Panc1 (cell line): ENCODE results near the gene LPIN2. TPM values are rescaled to one million over a fixed set of nuclear protein-coding genes. Genes with fewer than 3 reads are reported as not detected.

Experiments
- ATAC-seq: fragments of 200-7000 bp; cut with Tn5 transposase; 2 replicates; pipeline ENCODE4 v1.9.1; 2020; ENCODE audit warnings: mild to moderate bottlenecking, moderate library complexity
- BruUV-seq: library from RNA; stranded (reverse); fragments of 400-500 nt; replicated peaks from 2 replicates; lab custom pipeline; 2021; lab: Mats Ljungman, UMichigan
- CTCF ChIA-PET: fragments of 300-600 bp; sonication (Branson Sonifier 250); formaldehyde crosslinking; loops from one replicate; lab custom pipeline; 2022; ENCODE audit warnings: antibody characterized with exemption; lab: Charles Lee
- POLR2A ChIA-PET: fragments of 300-600 bp; sonication (Branson Sonifier 250); formaldehyde crosslinking; loops from one replicate; lab custom pipeline; 2022; ENCODE audit warnings: antibody characterized with exemption; lab: Charles Lee
- DNase-seq: peaks from one replicate; pipeline ENCODE4 v3.0.0-alpha.2; 2010; ENCODE audit warnings: low read depth, low spot score
- H3K27ac ChIP-seq: 2 replicates; pipeline ENCODE4 v1.5.1; 2011; ENCODE audit warnings: mild to moderate bottlenecking, low read length, inconsistent platforms
- H3K27me3 ChIP-seq: fragments of 200-500 bp; sonication (Bioruptor generic); 2 replicates; pipeline ENCODE4 v1.6.0; 2014; ENCODE audit warnings: low read length, inconsistent platforms; ENCODE audit not compliant: control insufficient read depth, insufficient read depth
- H3K36me3 ChIP-seq: fragments of 200-500 bp; sonication (Bioruptor generic); 2 replicates; pipeline ENCODE4 v1.5.1; 2014; ENCODE audit warnings: inconsistent platforms, mild to moderate bottlenecking, low read length, moderate library complexity; ENCODE audit not compliant: control insufficient read depth, insufficient read depth
- H3K4me1 ChIP-seq: 2 replicates; pipeline ENCODE4 v1.5.1; 2011; ENCODE audit warnings: inconsistent platforms, mild to moderate bottlenecking, low read length, moderate library complexity; ENCODE audit not compliant: control insufficient read depth, insufficient read depth
- H3K4me3 ChIP-seq, 2 experiments: 2 replicates each; pipeline ENCODE4 v1.5.1; 2011 to 2012; ENCODE audit warnings: low read depth in 2 of 2, low read length in 2 of 2, mild to moderate bottlenecking in 2 of 2, inconsistent platforms in 1 of 2, moderate library complexity in 1 of 2
- H3K9me3 ChIP-seq: fragments of 200-500 bp; sonication (Bioruptor generic); 2 replicates; pipeline ENCODE4 v1.5.1; 2014; ENCODE audit warnings: low read depth, mild to moderate bottlenecking, inconsistent platforms, low read length, moderate library complexity; ENCODE audit not compliant: control insufficient read depth, insufficient read depth
- CTCF ChIP-seq: fragments of 450-650 bp; IDR thresholded peaks from 2 replicates; pipeline ENCODE4 v1.5.1; 2017; ENCODE audit warnings: mild to moderate bottlenecking
- POLR2AphosphoS5 ChIP-seq: IDR thresholded peaks from 2 replicates; pipeline ENCODE4 v1.6.1; 2012; ENCODE audit warnings: mild to moderate bottlenecking, low read depth, low read length, moderate library complexity
- REST ChIP-seq, 2 experiments: IDR thresholded peaks; 2 replicates each; pipeline ENCODE4 v1.6.1; 2011 to 2012; ENCODE audit warnings: low read depth in 2 of 2, control low read depth in 1 of 2, low read length in 1 of 2, mild to moderate bottlenecking in 1 of 2, moderate library complexity in 1 of 2; ENCODE audit not compliant: insufficient read depth in 1 of 2
- SIN3A ChIP-seq: IDR thresholded peaks from 2 replicates; pipeline ENCODE4 v1.6.1; 2012; ENCODE audit warnings: low read depth, mild to moderate bottlenecking, low read length, moderate library complexity, borderline replicate concordance; ENCODE audit not compliant: insufficient read depth
- TCF7L2 ChIP-seq: IDR thresholded peaks from 2 replicates; pipeline ENCODE4 v1.6.1; 2011; ENCODE audit warnings: mild to moderate bottlenecking, low read depth, low read length, inconsistent platforms
- in situ Hi-C: cut with HindIII; loops from 2 replicates; pipeline ENCODE4 v1.10.0; 2016; ENCODE audit warnings: low sequenced_read_pairs, low pct_unique_long_range_greater_than_20kb
- intact Hi-C: fragments of 100-400 bp; cut with micrococcal nuclease; formaldehyde crosslinking; loops from one replicate; pipeline ENCODE4 v1.10.0; 2022; ENCODE audit not compliant: unreplicated experiment
- total RNA-seq: library from RNA; stranded (reverse); gene quantifications from one replicate; pipeline ENCODE4 v1.2.1, GENCODE V29; 2021; ENCODE audit not compliant: unreplicated experiment

LPIN2 gene
- total RNA-seq, 1 experiment from 2014 or later: 38.3 TPM

- ATAC-seq (no peak), DNase-seq (no peak)
- intact Hi-C loops (no loop called here), in situ Hi-C loops (no loop called here)
- Histone ChIP-seq H3K27me3 (no peaks in the 10 kb centered on the region), H3K9me3 (no peaks in the 10 kb centered on the region; the same call in 1 of the 2 replicates), H3K36me3 (no peaks in the 10 kb centered on the region), H3K4me3 (no peak overlapping the region), H3K4me1 (peaks cover 45% of the 10 kb centered on the region), H3K27ac (peak overlapping the region; percentile 96; the same call in 1 of the 2 replicates)
- ChIA-PET POLR2A (no interaction called here), CTCF (interaction anchor here (0.7 kb wide), 1 partner anchor 75 kb away, joined by 3 read pairs; no protein-coding TSS in a partner anchor)
- no TSS peak for BruUV-seq
- no peak for TF ChIP-seq TCF7L2
- TF ChIP-seq POLR2AphosphoS5: no peak
- TF ChIP-seq CTCF: peak; percentile 31; the same call in 1 of the 2 replicates
- no peak for TF ChIP-seq REST (IDR thresholded peaks at IDR 0.05; ENCODE audit: insufficient read depth in 1 of 2, low read depth in 2 of 2, low read length in 1 of 2)
- no peak for TF ChIP-seq SIN3A
These were observed 27.3 kb downstream of the LPIN2 start for GRCh38 chr18:2985628-2986027.

- TF ChIP-seq REST (IDR thresholded peaks at IDR 0.05; ENCODE audit: insufficient read depth in 1 of 2, low read depth in 2 of 2, low read length in 1 of 2) (no peak), CTCF (no peak), SIN3A (no peak), TCF7L2 (no peak)
- H3K4me3 ChIP-seq: no peak overlapping the region
- in situ Hi-C loops: no loop called here
- H3K4me1 ChIP-seq: peaks cover 53% of the 10 kb centered on the region
- no peaks in the 10 kb centered on the region for H3K27me3 ChIP-seq
- ATAC-seq (no peak), DNase-seq (no peak)
- no peaks in the 10 kb centered on the region for H3K36me3 ChIP-seq
- CTCF ChIA-PET: no interaction called here
- intact Hi-C loops: no loop called here
- peak overlapping the region; percentile 96 for H3K27ac ChIP-seq
- BruUV-seq: no TSS peak
- POLR2A ChIA-PET: no interaction called here
- no peaks in the 10 kb centered on the region; the same call in 1 of the 2 replicates for H3K9me3 ChIP-seq
These were observed 28.2 kb downstream of the LPIN2 start for GRCh38 chr18:2984703-2985261.
